GM23338 (cell line): ENCODE data around the gene STK39. TPM values are rescaled to one million over a fixed set of nuclear protein-coding genes. Genes with fewer than 3 reads are reported as not detected.

Experiments used
- ATAC-seq: fragments of 200-7000 bp; cut with Tn5 transposase; 3 replicates; pipeline ENCODE4 v1.9.1; 2020
- DNase-seq: peaks from one replicate; pipeline ENCODE4 v3.0.0-alpha.2; 2015; ENCODE audit warnings: low spot score
- H2AFZ ChIP-seq: fragments of 200-600 bp; sonication (generic); 2 replicates; pipeline ENCODE4 v1.8.0; 2016; ENCODE audit warnings: antibody characterized with exemption, mild to moderate bottlenecking, moderate library complexity
- H3F3A ChIP-seq: fragments of 200-600 bp; sonication (generic); replicated peaks from 2 replicates; pipeline ENCODE4 v1.8.0; 2017; ENCODE audit warnings: antibody characterized with exemption, mixed run types, low read depth
- H3K27ac ChIP-seq: fragments of 200-600 bp; sonication (generic); 2 replicates; pipeline ENCODE4 v1.6.1; 2016; ENCODE audit warnings: low read depth
- H3K27me3 ChIP-seq: fragments of 200-600 bp; sonication (generic); 2 replicates; pipeline ENCODE4 v1.8.0; 2016; ENCODE audit warnings: mild to moderate bottlenecking, mixed run types, moderate library complexity; ENCODE audit not compliant: insufficient read depth
- H3K36me3 ChIP-seq: fragments of 200-600 bp; sonication (generic); 2 replicates; pipeline ENCODE4 v1.8.0; 2016; ENCODE audit warnings: mild to moderate bottlenecking; ENCODE audit not compliant: insufficient read depth
- H3K4me1 ChIP-seq: fragments of 200-600 bp; sonication (generic); 2 replicates; pipeline ENCODE4 v1.8.0; 2016; ENCODE audit warnings: mild to moderate bottlenecking, moderate library complexity; ENCODE audit not compliant: insufficient read depth
- H3K4me2 ChIP-seq: fragments of 200-600 bp; sonication (generic); 2 replicates; pipeline ENCODE4 v1.7.1; 2017; ENCODE audit warnings: mixed run types
- H3K4me3 ChIP-seq: fragments of 200-600 bp; sonication (generic); 2 replicates; pipeline ENCODE4 v1.6.1; 2016; ENCODE audit warnings: mixed run types
- H3K79me2 ChIP-seq: fragments of 200-600 bp; sonication (generic); replicated peaks from 2 replicates; pipeline ENCODE4 v1.8.0; 2017; ENCODE audit warnings: mild to moderate bottlenecking; ENCODE audit not compliant: insufficient read depth
- H3K9me2 ChIP-seq: fragments of 200-600 bp; sonication (generic); 2 replicates; pipeline ENCODE4 v1.8.0; 2017; ENCODE audit not compliant: insufficient read depth
- H4K20me1 ChIP-seq: fragments of 200-600 bp; sonication (generic); replicated peaks from 2 replicates; pipeline ENCODE4 v1.8.0; 2017; ENCODE audit warnings: mild to moderate bottlenecking; ENCODE audit not compliant: insufficient read depth
- H3K27ac Mint-ChIP-seq: 2 replicates; pipeline ENCODE4 v1.8.0; 2020; ENCODE audit warnings: inconsistent platforms, mild to moderate bottlenecking, moderate library complexity, mixed read lengths
- H3K27me3 Mint-ChIP-seq: 3 replicates; pipeline ENCODE4 v1.8.0; 2022; ENCODE audit warnings: low read depth, mild to moderate bottlenecking, moderate library complexity, mixed read lengths, inconsistent platforms; ENCODE audit not compliant: insufficient read depth, poor library complexity
- H3K36me3 Mint-ChIP-seq: 3 replicates; pipeline ENCODE4 v1.8.0; 2021; ENCODE audit warnings: low read depth, mild to moderate bottlenecking, inconsistent platforms, moderate library complexity, mixed read lengths
- H3K4me1 Mint-ChIP-seq: 3 replicates; pipeline ENCODE4 v1.8.0; 2020; ENCODE audit warnings: mild to moderate bottlenecking, inconsistent platforms, mixed read lengths
- H3K4me3 Mint-ChIP-seq: 3 replicates; pipeline ENCODE4 v1.8.0; 2021; ENCODE audit warnings: moderate library complexity, mild to moderate bottlenecking, inconsistent platforms, mixed read lengths
- H3K9me3 Mint-ChIP-seq: 3 replicates; pipeline ENCODE4 v1.8.0; 2020; ENCODE audit warnings: moderate library complexity, mild to moderate bottlenecking, inconsistent platforms, mixed read lengths
- CREB1 ChIP-seq: fragments of 250-450 bp; sonication (Bioruptor Pico); IDR thresholded peaks from 2 replicates; pipeline ENCODE4 v1.5.0; 2020; ENCODE audit warnings: low read depth, mild to moderate bottlenecking, moderate library complexity
- EZH2phosphoT487 ChIP-seq: fragments of 200-600 bp; sonication (generic); IDR thresholded peaks from one replicate; pipeline ENCODE4 v1.8.1; 2018; ENCODE audit warnings: antibody characterized with exemption; ENCODE audit not compliant: unreplicated experiment
- JUNB ChIP-seq: IDR thresholded peaks from one replicate; pipeline ENCODE4 v1.6.1; 2016; ENCODE audit warnings: antibody characterized with exemption; ENCODE audit not compliant: unreplicated experiment
- NANOG ChIP-seq: IDR thresholded peaks from 2 replicates; pipeline ENCODE4 v1.6.1; 2016; ENCODE audit warnings: antibody characterized with exemption, borderline replicate concordance
- POLR2AphosphoS5 ChIP-seq: IDR thresholded peaks from 2 replicates; pipeline ENCODE4 v1.6.1; 2016; ENCODE audit warnings: antibody characterized with exemption, low read depth
- STAT1 ChIP-seq: IDR thresholded peaks from one replicate; pipeline ENCODE4 v1.6.1; 2016; ENCODE audit warnings: antibody characterized with exemption; ENCODE audit not compliant: unreplicated experiment
- ZNF114 ChIP-seq: fragments of 250-450 bp; sonication (Bioruptor Pico); IDR thresholded peaks from 2 replicates; pipeline ENCODE4 v1.5.0; 2020; ENCODE audit warnings: mild to moderate bottlenecking, moderate library complexity
- ZNF331 ChIP-seq: fragments of 250-450 bp; sonication (Bioruptor Pico); IDR thresholded peaks from 2 replicates; pipeline ENCODE4 v1.5.0; 2020; ENCODE audit warnings: low read depth, mild to moderate bottlenecking, moderate library complexity
- polyA plus RNA-seq: library from polyadenylated mRNA; unstranded; fragments of >200 nt; fragmentation: Nextera tagmentation; extraction: Ambion mirVana; gene quantifications from 2 replicates; pipeline ENCODE4 v1.2.1, GENCODE V29; 2016
- total RNA-seq: library from RNA; depleted of rRNA; stranded (reverse); fragments of >200 nt; shearing (Covaris generic); gene quantifications from 2 replicates; pipeline ENCODE4 v1.2.3, GENCODE V29; 2014
- TF ChIP-seq, protein P1 (sequence below): IDR thresholded peaks from 2 replicates; pipeline ENCODE4 v1.6.1; 2016; ENCODE audit warnings: antibody characterized with exemption
- TF ChIP-seq, protein P2 (sequence below), 2 experiments: fragments of 200-600 bp in 1 of 2; sonication (generic) in 1 of 2; conservative IDR thresholded peaks; 2 replicates each; pipeline versions ENCODE4 v1.5.1 to v1.6.1; 2016 to 2017; ENCODE audit warnings: antibody characterized with exemption in 2 of 2, low read depth in 2 of 2, mild to moderate bottlenecking in 2 of 2, moderate library complexity in 1 of 2
- TF ChIP-seq, protein P3 (sequence below): fragments of 250-450 bp; sonication (Bioruptor Pico); IDR thresholded peaks from 2 replicates; pipeline ENCODE4 v1.5.0; 2020; ENCODE audit warnings: mild to moderate bottlenecking, moderate library complexity

Gene STK39
- total and polyA plus RNA-seq, 2 experiments from 2014 or later: 9.5 to 16.9 TPM

DNA sequence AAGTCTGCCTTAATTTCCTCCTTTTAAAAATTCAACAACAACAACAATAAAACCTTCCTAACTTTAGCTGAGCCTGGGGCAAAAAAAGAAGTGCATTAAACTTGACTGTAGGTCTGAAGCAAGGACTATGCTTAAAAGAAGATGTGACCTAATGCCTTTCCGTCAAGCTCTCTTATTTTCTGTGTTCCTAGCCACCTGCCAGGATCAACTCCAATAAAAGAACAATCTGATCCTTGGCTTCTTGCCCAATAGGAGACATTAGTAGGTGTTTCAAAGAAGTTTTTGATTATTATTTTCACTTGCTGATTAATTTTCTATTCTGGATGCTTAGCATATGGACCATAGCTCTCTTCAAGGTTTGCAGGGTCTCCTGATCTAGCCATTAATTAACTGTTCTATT is 237.5 kb downstream of the STK39 start:
- H3K36me3 ChIP-seq: no peaks in the 10 kb centered on the region

More for the DNA sequence above, 237.5 kb downstream of the STK39 start:
- TF ChIP-seq EZH2phosphoT487 (no peak), CREB1 (CRISPR knock-in tag) (no peak), STAT1 (no peak), POLR2AphosphoS5 (no peak), NANOG (no peak), ZNF114 (CRISPR knock-in tag) (no peak), JUNB (no peak), ZNF331 (CRISPR knock-in tag) (no peak)
- TF ChIP-seq, protein P1, sequence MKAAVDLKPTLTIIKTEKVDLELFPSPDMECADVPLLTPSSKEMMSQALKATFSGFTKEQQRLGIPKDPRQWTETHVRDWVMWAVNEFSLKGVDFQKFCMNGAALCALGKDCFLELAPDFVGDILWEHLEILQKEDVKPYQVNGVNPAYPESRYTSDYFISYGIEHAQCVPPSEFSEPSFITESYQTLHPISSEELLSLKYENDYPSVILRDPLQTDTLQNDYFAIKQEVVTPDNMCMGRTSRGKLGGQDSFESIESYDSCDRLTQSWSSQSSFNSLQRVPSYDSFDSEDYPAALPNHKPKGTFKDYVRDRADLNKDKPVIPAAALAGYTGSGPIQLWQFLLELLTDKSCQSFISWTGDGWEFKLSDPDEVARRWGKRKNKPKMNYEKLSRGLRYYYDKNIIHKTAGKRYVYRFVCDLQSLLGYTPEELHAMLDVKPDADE: no peak
- TF ChIP-seq, protein P2, sequence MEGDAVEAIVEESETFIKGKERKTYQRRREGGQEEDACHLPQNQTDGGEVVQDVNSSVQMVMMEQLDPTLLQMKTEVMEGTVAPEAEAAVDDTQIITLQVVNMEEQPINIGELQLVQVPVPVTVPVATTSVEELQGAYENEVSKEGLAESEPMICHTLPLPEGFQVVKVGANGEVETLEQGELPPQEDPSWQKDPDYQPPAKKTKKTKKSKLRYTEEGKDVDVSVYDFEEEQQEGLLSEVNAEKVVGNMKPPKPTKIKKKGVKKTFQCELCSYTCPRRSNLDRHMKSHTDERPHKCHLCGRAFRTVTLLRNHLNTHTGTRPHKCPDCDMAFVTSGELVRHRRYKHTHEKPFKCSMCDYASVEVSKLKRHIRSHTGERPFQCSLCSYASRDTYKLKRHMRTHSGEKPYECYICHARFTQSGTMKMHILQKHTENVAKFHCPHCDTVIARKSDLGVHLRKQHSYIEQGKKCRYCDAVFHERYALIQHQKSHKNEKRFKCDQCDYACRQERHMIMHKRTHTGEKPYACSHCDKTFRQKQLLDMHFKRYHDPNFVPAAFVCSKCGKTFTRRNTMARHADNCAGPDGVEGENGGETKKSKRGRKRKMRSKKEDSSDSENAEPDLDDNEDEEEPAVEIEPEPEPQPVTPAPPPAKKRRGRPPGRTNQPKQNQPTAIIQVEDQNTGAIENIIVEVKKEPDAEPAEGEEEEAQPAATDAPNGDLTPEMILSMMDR (conservative IDR thresholded peaks at IDR 0.05; ENCODE audit: low read depth in 2 of 2): no peak
- TF ChIP-seq, protein P3, sequence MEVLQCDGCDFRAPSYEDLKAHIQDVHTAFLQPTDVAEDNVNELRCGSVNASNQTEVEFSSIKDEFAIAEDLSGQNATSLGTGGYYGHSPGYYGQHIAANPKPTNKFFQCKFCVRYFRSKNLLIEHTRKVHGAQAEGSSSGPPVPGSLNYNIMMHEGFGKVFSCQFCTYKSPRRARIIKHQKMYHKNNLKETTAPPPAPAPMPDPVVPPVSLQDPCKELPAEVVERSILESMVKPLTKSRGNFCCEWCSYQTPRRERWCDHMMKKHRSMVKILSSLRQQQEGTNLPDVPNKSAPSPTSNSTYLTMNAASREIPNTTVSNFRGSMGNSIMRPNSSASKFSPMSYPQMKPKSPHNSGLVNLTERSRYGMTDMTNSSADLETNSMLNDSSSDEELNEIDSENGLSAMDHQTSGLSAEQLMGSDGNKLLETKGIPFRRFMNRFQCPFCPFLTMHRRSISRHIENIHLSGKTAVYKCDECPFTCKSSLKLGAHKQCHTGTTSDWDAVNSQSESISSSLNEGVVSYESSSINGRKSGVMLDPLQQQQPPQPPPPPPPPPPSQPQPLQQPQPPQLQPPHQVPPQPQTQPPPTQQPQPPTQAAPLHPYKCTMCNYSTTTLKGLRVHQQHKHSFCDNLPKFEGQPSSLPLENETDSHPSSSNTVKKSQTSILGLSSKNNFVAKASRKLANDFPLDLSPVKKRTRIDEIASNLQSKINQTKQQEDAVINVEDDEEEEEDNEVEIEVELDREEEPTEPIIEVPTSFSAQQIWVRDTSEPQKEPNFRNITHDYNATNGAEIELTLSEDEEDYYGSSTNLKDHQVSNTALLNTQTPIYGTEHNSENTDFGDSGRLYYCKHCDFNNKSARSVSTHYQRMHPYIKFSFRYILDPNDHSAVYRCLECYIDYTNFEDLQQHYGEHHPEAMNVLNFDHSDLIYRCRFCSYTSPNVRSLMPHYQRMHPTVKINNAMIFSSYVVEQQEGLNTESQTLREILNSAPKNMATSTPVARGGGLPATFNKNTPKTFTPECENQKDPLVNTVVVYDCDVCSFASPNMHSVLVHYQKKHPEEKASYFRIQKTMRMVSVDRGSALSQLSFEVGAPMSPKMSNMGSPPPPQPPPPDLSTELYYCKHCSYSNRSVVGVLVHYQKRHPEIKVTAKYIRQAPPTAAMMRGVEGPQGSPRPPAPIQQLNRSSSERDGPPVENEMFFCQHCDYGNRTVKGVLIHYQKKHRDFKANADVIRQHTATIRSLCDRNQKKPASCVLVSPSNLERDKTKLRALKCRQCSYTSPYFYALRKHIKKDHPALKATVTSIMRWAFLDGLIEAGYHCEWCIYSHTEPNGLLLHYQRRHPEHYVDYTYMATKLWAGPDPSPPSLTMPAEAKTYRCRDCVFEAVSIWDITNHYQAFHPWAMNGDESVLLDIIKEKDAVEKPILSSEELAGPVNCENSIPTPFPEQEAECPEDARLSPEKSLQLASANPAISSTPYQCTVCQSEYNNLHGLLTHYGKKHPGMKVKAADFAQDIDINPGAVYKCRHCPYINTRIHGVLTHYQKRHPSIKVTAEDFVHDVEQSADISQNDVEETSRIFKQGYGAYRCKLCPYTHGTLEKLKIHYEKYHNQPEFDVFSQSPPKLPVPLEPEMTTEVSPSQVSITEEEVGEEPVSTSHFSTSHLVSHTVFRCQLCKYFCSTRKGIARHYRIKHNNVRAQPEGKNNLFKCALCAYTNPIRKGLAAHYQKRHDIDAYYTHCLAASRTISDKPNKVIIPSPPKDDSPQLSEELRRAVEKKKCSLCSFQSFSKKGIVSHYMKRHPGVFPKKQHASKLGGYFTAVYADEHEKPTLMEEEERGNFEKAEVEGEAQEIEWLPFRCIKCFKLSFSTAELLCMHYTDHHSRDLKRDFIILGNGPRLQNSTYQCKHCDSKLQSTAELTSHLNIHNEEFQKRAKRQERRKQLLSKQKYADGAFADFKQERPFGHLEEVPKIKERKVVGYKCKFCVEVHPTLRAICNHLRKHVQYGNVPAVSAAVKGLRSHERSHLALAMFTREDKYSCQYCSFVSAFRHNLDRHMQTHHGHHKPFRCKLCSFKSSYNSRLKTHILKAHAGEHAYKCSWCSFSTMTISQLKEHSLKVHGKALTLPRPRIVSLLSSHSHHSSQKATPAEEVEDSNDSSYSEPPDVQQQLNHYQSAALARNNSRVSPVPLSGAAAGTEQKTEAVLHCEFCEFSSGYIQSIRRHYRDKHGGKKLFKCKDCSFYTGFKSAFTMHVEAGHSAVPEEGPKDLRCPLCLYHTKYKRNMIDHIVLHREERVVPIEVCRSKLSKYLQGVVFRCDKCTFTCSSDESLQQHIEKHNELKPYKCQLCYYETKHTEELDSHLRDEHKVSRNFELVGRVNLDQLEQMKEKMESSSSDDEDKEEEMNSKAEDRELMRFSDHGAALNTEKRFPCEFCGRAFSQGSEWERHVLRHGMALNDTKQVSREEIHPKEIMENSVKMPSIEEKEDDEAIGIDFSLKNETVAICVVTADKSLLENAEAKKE (CRISPR knock-in tag): no peak
- no peaks in the 10 kb centered on the region for H3K9me2 ChIP-seq
- peaks cover 3% of the 10 kb centered on the region; the same call in 1 of the 3 replicates for H3K36me3 Mint-ChIP-seq
- ATAC-seq (no peak), DNase-seq (no peak)
- 0 out of 3 replicates have a peak, but pooled peaks cover 4% of the 10 kb centered on the region for H3K9me3 Mint-ChIP-seq
- no peaks in the 10 kb centered on the region for H3F3A ChIP-seq
- no peak overlapping the region for H3K27ac Mint-ChIP-seq
- no peaks in the 10 kb centered on the region for H4K20me1 ChIP-seq
- no peaks in the 10 kb centered on the region for H3K4me1 Mint-ChIP-seq
- H3K79me2 ChIP-seq: no peaks in the 10 kb centered on the region
- H3K4me3 ChIP-seq: no peak overlapping the region
- no peak overlapping the region for H3K4me2 ChIP-seq
- no peak overlapping the region for H2AFZ ChIP-seq
- no peaks in the 10 kb centered on the region for H3K27me3 ChIP-seq
- no peak overlapping the region for H3K27ac ChIP-seq
- H3K4me1 ChIP-seq: no peaks in the 10 kb centered on the region
- no peaks in the 10 kb centered on the region for H3K27me3 Mint-ChIP-seq
- no peak overlapping the region for H3K4me3 Mint-ChIP-seq
